KG1 (cell line): ENCODE measurements around the gene STXBP2.
"Not testable (repeated sequence)": the region's sequence is repeated elsewhere in the genome, so short reads cannot be mapped to it uniquely, and the experiment has no call there.

ENCODE experiments used
- DNase-seq: peaks from one replicate; lab custom pipeline; 2025; lab: John Stamatoyannopoulos, UW

The STXBP2 gene

GRCh38 chr19:7632340-7633203, 4.3 kb upstream of the STXBP2 start:
- DNase-seq = no peak

- DNase-seq = no peak
Observed at GRCh38 chr19:7633698-7634097, 3.2 kb upstream of the STXBP2 start, which contains the start of gene PCP2. Gene PCP2, minus strand, starts transcription at chr19:7633719. Its CDS starts 262 bp downstream, at chr19:7633457.

- no peak for DNase-seq
Observed at GRCh38 chr19:7635670-7636069, 1.2 kb upstream of the STXBP2 start.

GRCh38 chr19:7636317-7636690, 606 bp upstream of the STXBP2 start:
- no peak for DNase-seq

- DNase-seq = no peak
Observed at GRCh38 chr19:7637374-7638256, 705 bp downstream of the STXBP2 start.

GRCh38 chr19:7638802-7639465, 2.0 kb downstream of the STXBP2 start:
- DNase-seq = no peak

- no peak for DNase-seq
Observed at GRCh38 chr19:7639863-7640348, 3.0 kb downstream of the STXBP2 start.

- no peak for DNase-seq
Observed at GRCh38 chr19:7640803-7641202, 3.9 kb downstream of the STXBP2 start.

GRCh38 chr19:7641290-7642276, 4.7 kb downstream of the STXBP2 start:
- no peak for DNase-seq

- no peak for DNase-seq
Observed at GRCh38 chr19:7642295-7643030, 5.6 kb downstream of the STXBP2 start.

- no peak for DNase-seq
Observed at GRCh38 chr19:7643031-7643415, 6.1 kb downstream of the STXBP2 start.

GRCh38 chr19:7643629-7644549, 7.0 kb downstream of the STXBP2 start:
- DNase-seq = not testable (repeated sequence)

GRCh38 chr19:7644550-7644877, 7.6 kb downstream of the STXBP2 start:
- DNase-seq = no peak

GRCh38 chr19:7645163-7645562, 8.3 kb downstream of the STXBP2 start:
- no peak for DNase-seq

- no peak for DNase-seq
Observed at GRCh38 chr19:7645656-7646425, 8.9 kb downstream of the STXBP2 start.

- no peak for DNase-seq
Observed at GRCh38 chr19:7646426-7646700, 9.5 kb downstream of the STXBP2 start.

GRCh38 chr19:7647156-7647555, 10.2 kb downstream of the STXBP2 start:
- DNase-seq = no peak

GRCh38 chr19:7648265-7649014, 11.5 kb downstream of the STXBP2 start:
- DNase-seq = no peak
